IPS-20b (cell line): ENCODE results near the gene HLA-DMA.

Source experiments
- H3K27ac ChIP-seq: one replicate; pipeline ENCODE4 v1.5.1; 2013; ENCODE audit warnings: low read length
- H3K27me3 ChIP-seq: 2 replicates; pipeline ENCODE4 v1.6.1; 2013; ENCODE audit warnings: mild to moderate bottlenecking, low read length, inconsistent platforms; ENCODE audit not compliant: insufficient read depth
- H3K36me3 ChIP-seq: 2 replicates; pipeline ENCODE4 v1.6.1; 2013; ENCODE audit warnings: low read depth, mild to moderate bottlenecking, inconsistent platforms, low read length, moderate library complexity; ENCODE audit not compliant: insufficient read depth
- H3K4me1 ChIP-seq: 2 replicates; pipeline ENCODE4 v1.6.1; 2013; ENCODE audit warnings: mild to moderate bottlenecking, control low read depth, inconsistent platforms, low read length, moderate library complexity; ENCODE audit not compliant: insufficient read depth
- H3K4me3 ChIP-seq: 2 replicates; pipeline ENCODE4 v1.5.1; 2013; ENCODE audit warnings: mild to moderate bottlenecking, low read length, inconsistent platforms
- H3K9ac ChIP-seq: 2 replicates; pipeline ENCODE4 v1.6.1; 2013; ENCODE audit warnings: low read depth, mild to moderate bottlenecking, inconsistent platforms, low read length, moderate library complexity
- H3K9me3 ChIP-seq: 2 replicates; pipeline ENCODE4 v1.6.1; 2013; ENCODE audit warnings: mild to moderate bottlenecking, low read depth, low read length, inconsistent platforms; ENCODE audit not compliant: insufficient read depth

HLA-DMA gene

DNA sequence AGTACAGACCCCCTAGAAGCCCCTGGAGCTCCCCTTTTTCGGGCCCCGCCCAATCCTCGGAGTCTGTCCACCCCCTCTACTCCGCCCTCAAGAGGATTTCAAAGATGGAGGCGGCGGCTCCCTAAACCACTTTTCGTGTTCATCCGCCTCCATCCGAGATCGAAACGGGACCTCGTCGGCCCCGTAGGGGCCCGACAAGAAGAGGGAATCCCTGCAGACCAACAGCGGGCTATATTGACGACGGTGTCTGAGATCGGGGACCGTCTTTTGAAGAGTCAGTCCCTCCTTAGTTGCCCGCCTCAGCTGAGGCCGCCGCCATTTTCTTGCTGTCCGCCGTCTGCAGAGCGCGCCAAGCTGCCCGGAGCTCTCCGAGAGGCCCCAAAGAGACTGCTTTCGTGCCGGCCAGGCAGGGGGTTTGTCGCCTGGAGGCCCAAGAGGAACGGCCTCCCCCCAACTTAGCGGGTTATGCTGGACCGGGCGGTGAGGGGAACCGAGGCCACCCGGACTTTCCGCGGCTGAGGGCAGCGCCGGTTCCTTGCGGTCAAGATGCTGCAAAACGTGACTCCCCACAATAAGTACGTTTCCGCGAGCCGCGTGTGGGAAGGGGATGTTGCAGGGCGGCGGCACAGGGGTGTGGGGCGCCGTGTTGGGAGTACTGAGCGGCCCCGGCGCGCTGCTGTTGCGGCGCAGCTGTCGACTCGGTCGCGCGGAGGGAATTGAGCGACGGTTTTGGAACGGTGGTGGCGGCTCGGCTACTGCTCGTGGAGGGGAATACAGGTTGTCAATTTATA lies 19.7 kb upstream of the HLA-DMA start:
- Histone ChIP-seq H3K36me3 (peaks cover 62% of the 10 kb centered on the region), H3K27ac (no peak overlapping the region)

DNA sequence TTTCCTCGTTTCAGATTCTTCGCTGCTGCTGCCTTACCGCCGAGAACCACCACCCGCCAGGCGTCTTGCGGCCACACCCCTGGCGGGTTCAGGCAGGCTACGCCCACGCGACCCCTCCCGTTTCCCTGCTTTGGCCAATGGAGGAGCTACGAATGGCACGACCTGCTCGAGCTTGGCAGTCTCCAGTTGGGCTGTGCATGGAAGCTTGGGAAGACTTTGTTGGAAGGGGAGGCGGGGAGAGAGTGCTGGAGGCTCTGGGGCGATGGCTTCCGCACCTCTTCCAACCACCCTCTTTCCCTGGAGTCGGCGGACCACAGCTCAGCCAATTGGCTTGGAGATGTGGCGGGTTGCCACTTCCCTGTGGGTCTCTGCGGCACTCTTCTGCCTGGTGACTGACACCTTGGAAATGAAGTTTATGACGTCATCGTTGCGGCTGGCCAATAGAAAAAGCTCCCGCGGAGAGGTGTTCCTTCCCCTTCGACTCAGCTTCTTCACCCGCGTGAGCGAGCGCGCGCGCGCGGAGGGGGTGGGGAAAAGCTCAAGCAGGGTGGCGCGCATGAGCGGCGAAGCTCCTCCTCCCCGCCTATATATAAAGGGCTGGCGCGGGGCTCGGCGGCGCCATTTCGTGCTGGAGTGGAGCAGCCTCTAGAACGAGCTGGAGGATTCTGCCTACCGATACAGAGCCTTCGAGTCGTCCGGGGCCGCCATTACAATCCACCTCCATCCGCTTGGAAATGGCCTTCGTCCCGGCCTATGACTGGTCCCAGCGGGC lies 18.9 kb upstream of the HLA-DMA start:
- Histone ChIP-seq H3K4me1 (peaks cover 6% of the 10 kb centered on the region), H3K4me3 (peak overlapping the region; percentile 85), H3K9ac (peak overlapping the region; percentile 99), H3K27ac (peak overlapping the region; percentile 92), H3K27me3 (no peaks in the 10 kb centered on the region), H3K36me3 (peaks cover 55% of the 10 kb centered on the region), H3K9me3 (no peaks in the 10 kb centered on the region)

More for the DNA sequence above, 19.7 kb upstream of the HLA-DMA start:
- Histone ChIP-seq H3K4me1 (no peaks in the 10 kb centered on the region; the same call in 1 of the 2 replicates), H3K27me3 (no peaks in the 10 kb centered on the region), H3K4me3 (peak overlapping the region; percentile 85), H3K9me3 (no peaks in the 10 kb centered on the region), H3K9ac (peak overlapping the region; percentile 91)

DNA sequence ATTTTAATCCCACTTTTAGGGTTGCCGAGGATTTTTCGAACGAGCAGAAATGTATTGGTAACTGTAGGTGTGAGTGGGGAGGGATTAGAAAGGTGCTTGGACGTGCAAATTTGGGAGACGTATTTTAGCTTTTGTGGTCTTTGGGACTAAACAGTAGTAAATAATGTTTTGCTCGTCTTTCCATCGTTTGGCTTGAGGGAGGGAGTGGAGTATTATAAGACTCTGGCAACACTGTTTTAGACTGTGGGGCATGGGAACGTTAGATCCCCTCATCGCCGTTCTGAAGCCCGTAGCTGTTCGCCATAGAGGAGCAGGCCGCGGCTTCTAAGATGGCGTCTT lies 18.3 kb upstream of the HLA-DMA start:
- Histone ChIP-seq H3K9me3 (no peaks in the 10 kb centered on the region), H3K4me3 (peak overlapping the region; percentile 85), H3K9ac (peak overlapping the region; percentile 99), H3K27me3 (no peaks in the 10 kb centered on the region), H3K36me3 (peaks cover 49% of the 10 kb centered on the region), H3K27ac (peak overlapping the region; percentile 92), H3K4me1 (peaks cover 8% of the 10 kb centered on the region)

DNA sequence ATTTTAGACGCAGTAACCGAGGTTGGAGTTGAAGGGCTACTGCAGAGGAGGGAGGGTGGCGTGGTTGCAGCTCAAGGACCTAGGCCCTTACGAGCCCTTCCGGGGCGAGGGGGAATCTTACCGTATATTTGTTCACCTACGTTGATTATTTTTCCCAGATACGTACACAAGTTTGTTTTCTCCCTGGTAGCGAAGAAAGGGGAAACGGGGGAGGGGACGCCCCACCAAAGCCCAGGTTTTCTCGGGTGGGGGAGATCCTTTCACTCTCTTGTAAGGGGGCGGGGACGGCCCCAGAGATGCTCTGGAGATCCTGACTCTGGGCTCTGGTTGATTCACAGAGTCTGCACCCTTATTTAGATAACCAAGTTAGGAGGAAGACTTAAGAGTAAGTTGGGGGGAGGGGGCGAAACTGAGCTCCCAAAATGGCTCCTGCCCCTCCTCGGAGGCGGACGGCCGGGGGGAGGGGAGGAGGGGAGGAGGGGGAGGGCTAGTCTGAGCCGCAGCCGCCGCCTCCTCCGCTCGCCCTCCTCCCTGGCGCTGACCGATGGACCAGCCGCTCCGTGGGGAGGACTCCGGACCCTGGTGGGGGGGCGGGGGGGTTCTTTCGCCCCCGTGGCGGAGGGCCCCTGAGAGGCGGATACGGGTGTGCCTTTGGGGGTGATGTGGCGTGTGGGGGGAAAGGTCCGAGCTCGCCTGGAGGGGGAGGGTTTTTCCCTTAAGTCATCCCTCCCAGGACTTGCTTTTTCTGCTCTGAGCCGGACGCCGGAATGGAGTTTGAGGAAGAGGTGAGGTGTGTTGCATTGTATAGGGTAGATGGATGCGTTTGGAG lies 17.7 kb upstream of the HLA-DMA start:
- no peaks in the 10 kb centered on the region for H3K9me3 ChIP-seq
- H3K4me3 ChIP-seq: peak overlapping the region; percentile 85
- peak overlapping the region; percentile 100 for H3K27ac ChIP-seq
- H3K9ac ChIP-seq: peak overlapping the region; percentile 99
- peaks cover 43% of the 10 kb centered on the region for H3K36me3 ChIP-seq
- peaks cover 8% of the 10 kb centered on the region for H3K4me1 ChIP-seq
- no peaks in the 10 kb centered on the region for H3K27me3 ChIP-seq

DNA sequence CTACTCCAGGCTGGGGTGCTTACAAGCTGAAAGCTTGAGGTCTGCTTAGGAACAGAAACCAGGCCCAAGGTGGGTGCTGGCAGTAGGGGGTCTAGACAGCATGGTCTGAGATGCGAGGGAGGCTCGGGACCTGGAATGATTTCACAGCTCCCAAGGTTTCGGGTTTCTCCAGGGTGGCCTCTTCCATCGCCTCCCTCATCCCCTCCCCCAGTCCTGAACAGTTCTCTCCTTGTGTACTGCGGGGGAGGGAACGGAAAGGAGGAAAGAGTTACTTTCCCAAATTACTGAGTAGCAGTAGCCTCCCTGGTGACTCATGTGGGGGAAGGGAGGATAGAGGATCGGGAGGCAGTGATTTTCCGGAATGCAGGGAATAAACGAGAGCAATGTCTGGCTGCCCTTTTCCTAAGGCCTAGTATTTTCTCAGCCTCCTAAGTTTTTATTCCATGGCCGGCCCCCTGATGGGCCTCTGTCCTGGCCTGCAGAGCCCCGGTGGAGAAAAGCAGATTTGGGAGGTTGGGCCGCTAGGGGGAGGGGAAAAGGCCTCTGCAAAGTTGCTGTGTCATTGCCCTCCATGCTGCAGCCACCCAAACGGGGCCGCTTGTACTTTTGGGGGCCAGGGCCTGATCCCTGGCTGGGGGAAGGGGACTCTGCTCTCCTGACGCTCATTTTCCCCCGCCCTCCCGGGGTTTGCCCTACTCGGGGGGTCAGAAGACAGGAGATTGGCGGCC lies 17.0 kb upstream of the HLA-DMA start:
- Histone ChIP-seq H3K4me1 (peaks cover 8% of the 10 kb centered on the region), H3K9ac (peak overlapping the region; percentile 99), H3K4me3 (peak overlapping the region; percentile 85), H3K27me3 (no peaks in the 10 kb centered on the region), H3K9me3 (no peaks in the 10 kb centered on the region), H3K27ac (peak overlapping the region; percentile 100), H3K36me3 (peaks cover 35% of the 10 kb centered on the region)

DNA sequence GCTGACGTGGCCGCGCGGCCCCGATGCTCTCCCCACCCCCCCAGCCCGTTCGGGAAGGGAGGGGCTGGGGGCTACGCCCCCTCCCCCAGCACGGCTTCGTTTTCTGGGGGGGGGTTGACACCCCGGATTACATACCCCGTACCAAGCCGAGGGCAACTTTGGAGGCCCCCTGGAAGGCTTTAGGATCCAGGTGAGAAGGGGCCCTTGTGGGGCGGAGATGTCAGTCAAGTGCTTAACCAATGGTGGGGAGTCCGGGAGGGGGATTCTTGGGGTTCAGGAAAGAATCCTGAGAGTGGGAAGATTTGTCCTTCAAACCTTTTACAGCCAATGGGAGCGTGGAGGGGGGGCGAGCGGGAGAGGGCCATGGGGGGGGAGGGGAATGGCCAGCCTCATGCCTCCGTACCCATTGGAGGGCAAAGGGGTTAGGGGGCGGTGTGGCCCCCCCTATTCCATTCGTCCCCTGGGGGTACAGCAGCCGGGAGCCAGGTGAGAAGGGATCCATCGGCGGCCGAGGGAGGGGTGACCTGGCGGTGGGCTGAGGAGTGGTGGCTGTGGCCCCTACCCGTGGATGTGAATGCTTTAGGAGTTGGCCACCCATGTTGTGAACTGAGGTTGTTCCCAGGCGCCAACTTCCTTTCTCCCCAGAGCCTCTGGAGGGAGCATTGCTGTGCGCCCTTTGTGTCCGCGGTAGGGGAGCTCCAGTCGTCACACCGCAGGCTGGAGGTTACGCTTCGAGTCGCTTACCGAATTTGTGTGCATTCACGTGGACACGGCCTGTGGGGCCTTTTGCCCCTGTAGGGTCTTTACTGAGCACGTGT lies 16.2 kb upstream of the HLA-DMA start:
- Histone ChIP-seq H3K4me1 (peaks cover 8% of the 10 kb centered on the region), H3K9me3 (no peaks in the 10 kb centered on the region), H3K9ac (peak overlapping the region; percentile 99), H3K27ac (peak overlapping the region; percentile 100), H3K36me3 (peaks cover 28% of the 10 kb centered on the region), H3K27me3 (no peaks in the 10 kb centered on the region), H3K4me3 (peak overlapping the region; percentile 85)

DNA sequence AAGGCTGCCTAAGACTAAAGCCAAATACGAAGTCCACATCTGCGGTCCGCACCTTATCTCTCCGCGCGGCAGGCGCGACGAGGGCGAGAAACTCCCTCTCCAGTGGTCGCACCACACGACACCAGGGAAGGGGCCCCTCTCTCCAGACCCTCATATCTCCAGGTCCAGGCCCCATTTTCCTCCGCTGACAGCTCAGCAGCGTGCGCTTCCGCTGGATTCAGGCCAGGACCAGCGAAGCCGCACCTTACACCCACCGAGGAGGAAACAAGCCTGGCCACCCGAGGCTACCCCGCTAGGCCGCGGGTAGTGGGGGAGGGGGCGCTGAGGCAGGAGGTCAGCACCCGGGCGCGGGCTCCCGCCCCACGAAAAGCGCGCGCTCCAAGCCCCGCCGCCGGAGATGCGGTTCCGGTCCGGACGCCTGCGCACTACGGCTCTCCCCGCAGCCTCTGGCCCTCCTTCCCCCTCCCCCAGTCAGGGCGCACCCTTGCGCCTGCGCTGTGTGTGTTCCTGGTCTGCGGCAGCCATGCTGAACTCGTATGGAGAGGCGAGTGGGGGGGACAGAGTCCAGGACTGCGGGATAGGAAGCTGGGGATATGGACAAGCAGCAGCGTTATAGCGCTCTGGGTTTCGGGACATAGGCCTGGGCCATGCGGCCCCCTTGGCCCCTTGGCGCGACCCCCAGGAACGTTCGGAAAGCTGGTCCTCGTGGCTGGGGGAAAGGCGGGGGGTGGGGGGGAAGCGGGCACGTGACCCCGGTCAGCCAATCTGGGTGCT lies 15.4 kb upstream of the HLA-DMA start, which contains the start of gene BRD2:
BRD2 (plus strand) TSS at position 502 of the 774 bp plus-strand sequence. CDS start 4,305 bp downstream, outside the sequence.
- Histone ChIP-seq H3K27me3 (no peaks in the 10 kb centered on the region), H3K4me1 (peaks cover 8% of the 10 kb centered on the region), H3K36me3 (peaks cover 20% of the 10 kb centered on the region), H3K9me3 (no peaks in the 10 kb centered on the region), H3K27ac (peak within 1 kb of the TSS; percentile 100), H3K9ac (peak within 1 kb of the TSS; percentile 99), H3K4me3 (peak within 1 kb of the TSS; percentile 85)

DNA sequence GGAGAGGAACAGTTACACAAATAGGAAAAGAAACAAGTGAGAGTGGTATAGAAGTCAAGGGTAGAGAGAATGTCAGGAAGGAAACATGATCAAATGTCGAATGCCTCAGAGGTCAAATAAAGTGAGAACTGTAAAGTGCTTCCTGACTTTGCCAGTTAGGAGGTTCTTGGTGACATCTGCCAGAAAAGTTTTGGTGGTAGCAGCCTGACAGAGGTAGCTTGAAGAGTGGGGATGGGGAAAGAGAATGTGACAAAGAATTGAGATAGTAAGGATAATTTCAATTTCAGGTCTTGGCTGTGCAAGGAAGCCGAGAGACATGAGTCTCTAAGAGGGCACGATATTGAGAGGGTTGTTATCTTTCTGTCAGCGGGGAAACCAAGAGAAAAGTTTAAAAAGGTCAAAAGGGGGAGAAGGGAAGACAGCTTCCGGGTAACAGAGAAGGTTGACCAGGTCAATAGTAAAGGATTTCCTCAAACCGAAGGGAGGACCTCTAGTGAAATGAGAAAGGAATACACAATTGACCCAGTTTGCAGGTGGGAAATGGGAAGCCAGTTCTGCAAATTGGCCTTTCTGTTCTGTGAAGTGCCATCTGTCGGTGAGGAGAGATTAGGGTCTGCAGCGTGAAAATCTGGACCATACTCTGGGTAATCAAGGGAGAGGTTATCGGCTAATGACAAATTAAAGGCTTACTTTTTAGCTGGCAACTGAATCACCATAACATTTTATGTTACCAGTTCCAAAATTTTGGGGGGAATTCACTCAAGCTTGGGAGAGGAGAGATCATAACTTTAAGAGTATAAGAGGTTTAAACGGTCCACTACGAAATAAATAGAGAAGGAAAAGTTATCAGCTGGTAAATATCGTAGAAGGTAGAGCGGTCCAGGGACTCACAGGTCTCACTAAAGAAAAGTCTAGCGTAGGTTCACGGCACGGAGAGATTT lies 14.5 kb upstream of the HLA-DMA start:
- Histone ChIP-seq H3K27ac (peak overlapping the region; percentile 100), H3K9me3 (no peaks in the 10 kb centered on the region), H3K27me3 (no peaks in the 10 kb centered on the region), H3K36me3 (peaks cover 11% of the 10 kb centered on the region), H3K9ac (peak overlapping the region; percentile 99), H3K4me3 (peak overlapping the region; percentile 85), H3K4me1 (peaks cover 8% of the 10 kb centered on the region)

DNA sequence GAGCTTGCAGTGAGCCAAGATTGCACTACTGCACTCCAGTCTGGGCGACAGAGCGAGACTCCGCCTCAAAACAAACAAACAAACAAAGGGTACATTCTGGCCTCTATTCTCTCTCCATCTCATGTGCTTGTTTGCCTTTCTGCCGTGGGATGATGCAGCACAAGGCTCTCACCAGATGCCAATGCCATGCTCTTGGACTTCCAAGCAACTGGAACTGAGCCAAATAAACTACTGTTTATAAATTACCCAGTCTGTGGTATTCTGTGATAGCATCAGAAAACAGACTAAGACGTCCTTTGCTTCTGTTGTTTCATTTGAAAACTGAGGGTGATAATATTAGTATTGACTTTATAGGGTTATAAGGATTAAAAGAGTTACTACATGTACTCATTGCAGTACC lies 11.9 kb upstream of the HLA-DMA start:
- H3K4me1 ChIP-seq: peaks cover 8% of the 10 kb centered on the region
- H3K9ac ChIP-seq: no peak overlapping the region
- no peak overlapping the region for H3K27ac ChIP-seq
- H3K36me3 ChIP-seq: peaks cover 3% of the 10 kb centered on the region; the same call in 1 of the 2 replicates
- H3K9me3 ChIP-seq: no peaks in the 10 kb centered on the region
- no peak overlapping the region for H3K4me3 ChIP-seq
- H3K27me3 ChIP-seq: no peaks in the 10 kb centered on the region
